NOMO-1 (cell line): Measurements from ENCODE around the gene HMGXB4.
"Not testable (repeated sequence)": the region's sequence is repeated elsewhere in the genome, so short reads cannot be mapped to it uniquely, and the experiment has no call there.

Experiments
- DNase-seq, 2 experiments: peaks; one replicate each; lab custom pipeline; 2025; ENCODE audit not compliant: unreplicated experiment in 2 of 2; lab: John Stamatoyannopoulos, UW

HMGXB4 gene

DNA sequence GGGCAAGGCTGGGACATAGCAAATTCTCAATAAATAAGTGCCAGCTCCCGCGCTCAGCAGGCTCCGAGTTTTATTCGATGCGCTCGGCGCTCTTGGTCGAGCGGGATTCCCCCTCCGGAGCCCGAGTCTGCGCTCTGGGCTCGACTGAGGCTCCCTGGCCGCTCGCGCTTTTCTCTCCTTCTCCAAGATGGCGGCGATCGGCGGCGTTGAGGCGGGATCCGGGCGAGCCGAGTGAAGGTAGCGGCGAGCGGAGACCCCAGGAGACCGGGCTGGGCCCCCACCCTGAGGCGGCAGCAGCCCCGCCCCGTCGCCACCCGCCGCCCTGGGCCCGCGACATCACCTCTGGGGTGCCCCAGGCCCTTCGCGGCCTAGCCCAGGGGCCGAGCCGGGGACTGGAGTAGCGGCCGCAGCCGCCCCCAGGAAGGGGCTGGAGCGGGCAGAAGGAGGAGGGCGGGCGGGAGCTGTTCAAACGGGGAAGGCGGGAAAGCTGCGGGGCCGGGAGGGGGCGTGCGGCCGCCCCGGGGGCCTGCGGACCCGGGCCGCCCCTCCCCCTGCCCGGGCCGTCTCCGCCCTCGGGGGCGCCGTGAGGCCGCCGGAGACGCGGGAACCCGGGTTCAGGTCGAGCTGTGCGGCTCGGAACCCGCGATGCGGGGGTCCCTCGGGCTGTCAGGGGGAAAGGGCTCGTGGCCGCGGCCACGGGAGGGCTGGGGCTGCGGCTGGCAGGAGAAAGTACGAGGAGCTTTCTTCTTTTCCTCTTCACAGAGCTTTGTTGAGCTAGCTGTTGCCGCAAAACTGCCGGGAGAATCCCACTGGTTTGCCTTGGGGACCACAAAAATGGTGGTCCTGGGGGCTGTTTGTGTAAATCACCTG lies at the start of gene HMGXB4:
HMGXB4 (plus strand) TSS at position 173 of the 870 bp plus-strand sequence. CDS start 4,898 bp downstream, outside the sequence.
- peak; percentile 81 to 85 for DNase-seq

DNA sequence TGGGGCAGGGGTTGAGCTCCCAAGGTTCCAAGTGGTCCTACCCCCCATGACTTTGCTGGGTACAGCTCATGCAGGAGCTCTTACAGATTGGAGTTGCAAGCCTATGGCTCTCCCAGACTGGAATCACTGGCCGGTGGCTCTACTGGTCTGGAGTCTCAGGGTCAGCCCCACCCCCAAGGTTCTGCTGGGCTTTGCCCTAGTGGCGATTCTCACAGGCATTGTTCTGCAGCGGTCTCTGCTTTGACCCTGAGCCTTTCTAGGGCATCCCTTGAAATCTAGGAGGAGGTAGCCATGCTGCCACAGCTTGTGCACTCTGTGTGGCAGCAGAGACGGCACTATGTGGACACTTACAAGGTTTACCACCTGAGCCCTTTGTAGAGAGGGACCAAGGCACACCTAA lies 49.3 kb upstream of the HMGXB4 start:
- DNase-seq: no peak

DNA sequence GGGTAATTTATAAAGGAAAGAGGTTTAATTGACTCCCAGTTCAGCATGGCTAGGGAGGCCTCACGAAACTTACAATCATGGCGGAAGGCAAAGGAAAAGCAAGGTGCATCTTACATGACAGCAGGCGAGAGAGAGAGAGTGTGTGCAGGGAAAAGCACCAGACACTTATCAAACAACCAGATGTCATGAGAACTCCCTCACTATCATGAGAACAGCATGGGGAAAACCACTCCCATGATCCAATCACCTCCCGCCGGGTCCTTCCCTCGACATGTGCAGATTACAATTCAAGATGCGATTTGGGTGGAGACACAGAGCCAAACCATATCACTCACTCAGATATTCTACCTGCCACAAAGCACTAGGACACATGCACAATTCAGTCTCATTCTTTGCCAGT lies 48.1 kb upstream of the HMGXB4 start:
- no peak for DNase-seq

GRCh38 chr22:35212009-35212408 lies 45.3 kb upstream of the HMGXB4 start:
- no peak for DNase-seq

DNA sequence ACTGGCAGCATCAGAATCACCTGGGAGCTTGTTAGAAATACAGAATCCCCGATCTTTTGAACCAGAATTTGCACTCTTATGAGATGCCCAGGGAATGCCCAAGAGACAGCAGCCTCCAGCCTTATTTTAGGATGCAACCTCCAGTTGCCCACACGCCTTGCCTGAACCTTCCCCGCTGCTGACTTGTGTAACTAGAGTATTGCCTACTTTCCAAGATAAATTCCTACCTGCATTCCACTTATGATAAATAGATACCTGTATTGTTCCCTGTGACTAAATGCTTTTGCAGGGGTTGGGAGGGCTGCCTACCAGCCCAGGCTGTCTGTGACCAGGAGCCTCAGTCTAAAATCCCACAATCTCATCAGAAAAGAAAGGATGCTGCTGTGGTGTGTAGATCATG lies 44.3 kb upstream of the HMGXB4 start:
- no peak for DNase-seq

DNA sequence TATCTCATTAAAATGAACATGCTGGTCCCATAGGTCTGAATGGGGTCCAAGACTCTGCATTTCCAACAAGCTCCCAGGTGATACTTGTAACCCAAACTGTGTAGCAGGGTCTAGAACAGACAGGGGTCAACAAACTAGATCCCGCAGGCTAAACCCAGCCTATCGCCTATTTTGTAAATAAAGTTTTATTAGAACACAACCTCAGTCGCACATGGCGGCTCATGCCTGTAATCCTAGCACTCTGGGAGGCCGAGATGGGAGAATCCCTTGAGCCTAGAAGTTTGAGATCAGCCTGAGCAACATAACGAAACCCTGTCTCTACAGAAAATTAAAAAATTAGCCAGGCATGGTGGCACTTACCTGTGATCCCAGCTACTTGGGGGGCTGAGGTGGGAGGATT lies 42.3 kb upstream of the HMGXB4 start:
- no peak for DNase-seq

DNA sequence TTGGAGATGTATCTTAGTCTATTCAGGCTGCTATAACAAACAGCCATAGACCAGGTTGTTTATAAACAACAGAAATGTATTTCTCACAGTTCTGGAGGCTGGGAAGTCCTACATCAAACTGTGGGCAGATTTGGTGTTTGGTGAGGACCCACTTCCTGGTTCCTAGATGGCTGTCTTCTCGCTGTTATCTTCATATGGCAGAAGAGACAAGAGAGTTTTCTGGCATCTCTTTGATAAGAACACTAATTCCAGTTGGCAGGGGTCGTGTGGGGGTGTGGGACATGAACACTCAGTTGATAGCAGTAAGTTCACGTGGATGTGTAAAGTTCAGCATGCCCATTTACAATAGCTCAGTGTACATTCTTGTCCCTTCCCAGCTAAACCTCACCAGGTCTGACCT lies 41.3 kb upstream of the HMGXB4 start:
- DNase-seq: no peak

- no peak for DNase-seq
Measured at GRCh38 chr22:35217527-35217926, 39.8 kb upstream of the HMGXB4 start.

DNA sequence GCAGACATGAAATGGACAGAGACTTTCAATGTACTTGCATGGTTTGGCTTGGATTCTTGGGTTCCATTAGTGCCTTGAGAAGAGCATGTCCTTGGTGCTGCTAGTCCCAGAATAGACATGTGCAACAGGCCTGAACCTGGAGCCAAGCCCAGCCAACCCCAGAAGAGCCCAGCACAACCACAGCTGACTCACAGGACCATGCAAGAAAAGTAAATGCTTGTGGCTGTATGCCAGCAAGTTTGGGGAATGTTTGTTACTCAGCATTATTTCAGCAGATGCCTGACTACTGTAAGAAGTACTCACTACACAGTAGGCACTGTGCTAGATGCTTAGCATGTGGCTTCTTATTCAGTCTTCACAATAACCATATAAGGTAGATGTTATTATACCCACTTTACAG lies 39.2 kb upstream of the HMGXB4 start:
- DNase-seq: no peak

GRCh38 chr22:35219012-35219411 lies 38.3 kb upstream of the HMGXB4 start:
- no peak for DNase-seq

DNA sequence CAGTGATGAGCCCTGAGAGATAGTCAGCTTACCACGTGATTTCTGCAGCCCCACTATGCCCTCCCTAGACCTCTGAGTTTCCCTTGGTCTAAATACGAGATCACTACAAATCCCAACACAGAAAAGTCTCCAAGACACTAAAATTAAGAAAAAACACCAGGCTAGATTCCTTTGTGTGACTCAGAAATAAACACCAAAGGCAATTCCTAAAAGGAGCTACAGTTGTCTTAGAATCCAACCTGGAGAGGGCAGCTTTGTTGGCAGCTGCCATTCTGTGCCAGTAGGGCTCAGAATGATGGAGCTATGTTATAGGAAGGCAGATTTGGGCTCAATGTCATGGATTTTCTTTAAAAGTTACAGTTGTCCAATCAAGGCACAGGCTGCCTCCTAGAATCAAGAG lies 37.1 kb upstream of the HMGXB4 start:
- no peak for DNase-seq

- no peak for DNase-seq
Measured at GRCh38 chr22:35225010-35225409, 32.3 kb upstream of the HMGXB4 start.

DNA sequence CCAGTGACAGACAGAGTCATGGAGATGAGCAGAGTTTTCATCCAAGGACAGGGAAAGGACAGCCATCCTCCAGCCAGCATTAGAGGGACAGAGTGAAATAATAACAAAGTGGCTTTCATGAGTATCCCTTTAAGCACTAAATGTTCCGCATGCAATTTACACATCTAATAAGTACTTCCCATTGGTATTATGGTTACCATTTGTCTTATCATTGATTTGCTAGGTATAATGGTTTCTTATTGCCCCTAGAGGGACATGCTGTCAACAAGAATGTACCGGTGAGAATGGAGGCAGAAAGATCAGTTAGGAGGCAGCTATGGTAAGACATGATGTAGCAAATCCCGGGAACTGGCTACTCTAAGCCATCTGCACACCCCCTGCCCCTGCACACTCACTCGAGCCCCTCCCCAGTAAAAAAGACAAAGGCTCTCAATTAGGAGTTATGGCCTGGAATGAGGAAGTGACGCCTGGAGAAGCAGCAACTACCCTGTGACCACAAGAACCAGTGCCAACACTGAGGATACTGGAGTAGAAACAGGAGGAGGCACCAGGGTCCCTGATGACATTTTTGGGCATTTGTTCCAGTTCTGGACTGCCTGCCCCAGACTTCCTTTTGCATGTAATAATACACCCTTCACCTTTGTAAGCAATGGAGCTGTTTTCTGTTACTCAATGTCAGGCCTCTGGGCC lies 30.2 kb upstream of the HMGXB4 start:
- peak in 1 of 2 experiments; percentile 15 for DNase-seq

DNA sequence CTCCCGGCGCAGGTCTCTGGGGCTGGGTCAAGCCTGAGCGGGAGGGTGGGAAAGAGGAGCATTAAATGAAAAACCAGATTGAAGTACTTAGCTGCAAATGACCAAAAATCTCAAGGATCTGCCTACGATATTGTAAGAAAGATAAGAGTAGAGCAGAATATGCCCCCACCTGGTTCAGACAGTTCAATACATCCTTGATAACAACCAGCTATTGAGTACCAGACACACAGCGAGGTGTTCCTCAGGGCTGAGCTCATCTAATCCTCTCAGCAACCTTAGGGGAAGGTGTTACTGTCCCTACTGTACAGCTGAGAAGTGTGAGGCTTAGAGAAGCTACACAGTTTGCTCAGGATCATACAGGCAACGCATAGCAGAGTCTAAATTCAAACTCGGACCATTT lies 27.4 kb upstream of the HMGXB4 start:
- no peak for DNase-seq

DNA sequence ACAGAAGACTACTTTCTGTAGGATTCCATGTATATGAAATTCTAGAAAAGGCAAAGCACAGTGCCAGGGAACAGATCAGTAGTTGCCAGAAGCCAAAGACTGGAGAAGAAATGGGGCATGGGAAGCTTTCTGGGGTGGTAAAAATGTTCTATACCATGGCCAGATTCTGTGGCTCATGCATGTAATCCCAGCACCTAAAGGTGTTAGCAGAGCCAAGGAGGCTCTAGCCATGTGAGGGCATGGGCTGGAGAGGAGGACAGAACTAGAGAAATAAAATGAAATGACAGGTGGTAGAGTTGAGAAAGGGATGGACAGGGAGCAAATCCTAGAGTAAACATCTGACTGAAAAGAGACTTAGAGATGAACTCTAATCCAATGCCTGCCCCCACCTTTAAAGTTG lies 26.9 kb upstream of the HMGXB4 start:
- no peak for DNase-seq

DNA sequence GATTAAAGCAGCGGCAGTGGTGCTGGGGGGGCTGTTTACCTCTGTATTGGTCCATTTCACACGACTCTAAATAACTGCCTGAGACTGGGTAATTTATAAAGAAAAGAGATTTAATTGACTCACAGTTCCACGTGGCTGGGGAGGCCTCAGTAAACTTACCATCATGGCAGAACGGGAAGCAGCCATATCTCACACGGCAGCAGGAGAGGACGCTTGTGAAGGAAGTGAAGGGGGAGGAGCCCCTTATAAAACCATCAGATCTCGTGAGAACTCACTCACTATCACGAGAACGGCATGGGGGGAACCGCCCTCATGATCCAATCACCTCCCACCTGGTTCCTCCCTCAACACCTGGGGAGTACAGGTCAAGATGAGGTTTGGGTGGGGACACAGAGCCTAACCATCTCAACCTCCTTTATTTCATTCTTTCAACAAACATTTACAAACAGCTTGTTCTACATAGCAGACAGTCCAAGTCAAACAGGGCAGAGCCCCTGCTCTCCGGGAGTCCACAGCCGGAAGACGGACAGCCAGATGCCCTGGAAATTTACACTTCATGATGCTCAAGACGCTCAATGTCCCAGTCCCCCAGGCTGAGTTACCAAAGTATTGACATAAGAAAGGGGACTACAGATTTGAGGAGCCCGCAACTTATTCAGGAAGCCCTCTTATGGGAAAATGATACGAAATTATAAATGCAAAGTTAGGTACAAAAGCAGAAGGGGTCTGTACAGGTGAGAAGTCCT lies 26.3 kb upstream of the HMGXB4 start:
- DNase-seq: peak in 1 of 2 experiments; percentile 20

DNA sequence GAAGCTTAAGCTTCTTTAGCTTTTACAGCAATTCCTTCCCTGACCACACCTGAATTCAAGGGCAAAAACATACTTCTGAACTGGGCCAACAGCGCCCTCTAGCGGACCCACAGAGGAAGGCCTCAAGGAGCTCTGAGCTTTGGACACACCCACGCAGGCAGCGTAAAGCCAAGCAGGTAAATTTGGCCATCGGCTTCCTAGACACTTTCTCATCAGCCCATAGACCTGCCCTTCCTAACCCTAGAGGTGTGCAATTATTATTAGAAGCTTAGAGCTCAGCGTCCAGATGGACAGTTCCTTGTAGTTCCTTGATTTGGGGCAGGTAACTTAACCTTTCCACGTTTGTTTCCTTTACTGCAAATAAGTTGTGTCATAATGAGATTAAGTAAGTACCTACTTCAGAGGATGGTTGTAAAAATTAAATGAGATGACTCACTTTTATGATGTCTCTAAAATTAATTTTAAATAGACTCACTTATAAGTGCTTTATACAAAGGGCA lies 25.7 kb upstream of the HMGXB4 start:
- peak; percentile 70 to 71 for DNase-seq

GRCh38 chr22:35238749-35239148 lies 18.5 kb upstream of the HMGXB4 start:
- not testable (repeated sequence) for DNase-seq

- not testable (repeated sequence) for DNase-seq
Measured at GRCh38 chr22:35244507-35244906, 12.8 kb upstream of the HMGXB4 start.

GRCh38 chr22:35250156-35250555 lies 7.1 kb upstream of the HMGXB4 start:
- DNase-seq: no peak

DNA sequence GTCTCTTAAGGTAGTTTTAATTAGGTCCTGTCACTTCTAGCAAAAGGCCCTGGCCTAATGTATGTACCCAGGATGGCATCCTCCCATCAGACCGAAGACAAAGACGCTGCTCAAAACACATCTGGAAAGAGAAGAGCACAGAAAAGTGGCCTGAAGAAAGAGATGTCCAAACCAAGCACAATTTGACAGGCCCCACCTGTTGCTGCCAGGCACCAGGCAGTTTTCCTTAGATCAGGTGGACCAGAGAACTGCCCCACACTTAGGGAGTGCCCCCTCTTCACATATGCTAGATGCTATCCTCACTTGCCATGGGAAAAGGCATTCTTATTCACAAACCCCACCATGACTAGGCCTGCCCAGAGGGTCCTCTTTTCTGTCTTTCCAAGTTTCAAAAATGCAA lies 3.3 kb upstream of the HMGXB4 start:
- no peak for DNase-seq
